Measurements from ENCODE around the gene PRKAB1. TPM values are rescaled to one million over a fixed set of nuclear protein-coding genes. Genes with fewer than 3 reads are reported as not detected.
A peak's percentile ranks its signal among the peaks of the same experiment; 100 is the strongest.

Gene PRKAB1
- total RNA-seq, 4 donors from 2014 or later = 50.3 to 119 (median 76.2) TPM

GRCh38 chr12:119681111-119681510, 13.2 kb downstream of the PRKAB1 start:
- no peak for TF ChIP-seq CTCF (IDR thresholded peaks at IDR 0.05)
- peak in 1 of 2 donors; percentile 43 for TF ChIP-seq POLR2A (IDR thresholded peaks at IDR 0.05)
- Histone ChIP-seq H3K36me3 (peaks cover 0 to 49% (median 7%) of the 10 kb centered on the region in 3 donors), H3K27me3 (no peaks in the 10 kb centered on the region), H3K4me3 (no peak overlapping the region), H3K9me3 (no peaks in the 10 kb centered on the region), H3K4me1 (peaks cover 10 to 63% (median 16%) of the 10 kb centered on the region in 4 donors), H3K27ac (peak overlapping the region; percentile 61 to 82 (median 76))
- peak in 2 of 3 donors; percentile 70 to 84 for DNase-seq

DNA sequence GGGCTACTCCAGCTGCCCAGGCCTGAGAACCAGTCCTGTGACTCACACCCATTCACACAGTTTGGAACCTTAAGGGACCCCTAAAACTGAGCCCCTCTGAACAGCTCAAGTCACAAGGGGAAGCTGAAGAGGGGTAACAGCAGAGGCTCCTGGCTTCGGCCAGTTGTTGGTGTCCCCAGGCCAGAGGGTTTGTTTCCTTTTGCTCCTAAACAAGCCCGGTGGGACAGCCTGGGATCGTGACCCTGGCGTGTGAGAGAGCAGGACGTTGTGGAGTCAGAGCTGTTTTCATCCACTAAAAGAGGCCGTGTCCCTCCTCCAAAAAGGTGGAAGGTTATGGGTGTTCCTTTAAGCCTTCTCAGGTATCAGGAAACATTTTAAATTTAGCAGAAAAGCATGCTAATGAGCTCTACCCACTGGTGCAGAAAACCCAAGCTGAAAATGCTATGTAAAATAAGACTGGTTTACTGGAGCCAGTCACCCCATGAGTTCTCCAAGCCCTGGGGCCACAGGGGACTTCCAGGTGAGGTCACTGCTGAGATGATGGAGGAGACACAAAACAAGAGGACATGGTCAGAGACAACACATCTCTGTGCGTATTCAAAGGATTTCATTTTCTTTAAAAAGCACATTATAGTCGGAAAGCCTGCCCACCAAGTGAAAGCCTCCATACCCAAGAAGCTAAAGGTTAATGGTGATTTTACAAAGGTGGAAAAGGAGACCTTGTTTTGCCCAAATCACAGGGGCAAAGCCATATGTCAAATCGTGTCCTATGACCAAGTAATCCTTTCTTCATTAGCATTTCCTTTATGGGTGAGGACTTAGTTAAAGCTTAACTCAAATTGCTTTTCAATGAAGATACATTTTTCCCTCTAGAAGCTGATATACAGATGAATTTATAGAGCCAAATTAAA, 14.1 kb downstream of the PRKAB1 start:
- Histone ChIP-seq H3K9me3 (no peaks in the 10 kb centered on the region), H3K36me3 (peaks cover 0 to 40% (median 7%) of the 10 kb centered on the region in 3 donors), H3K27ac (peak overlapping the region; percentile 61 to 82 (median 76)), H3K4me3 (no peak overlapping the region), H3K4me1 (peaks cover 10 to 68% (median 16%) of the 10 kb centered on the region in 4 donors), H3K27me3 (no peaks in the 10 kb centered on the region)
- no peak for TF ChIP-seq POLR2A (IDR thresholded peaks at IDR 0.05)
- TF ChIP-seq CTCF (IDR thresholded peaks at IDR 0.05) = no peak
- DNase-seq = peak in 2 of 3 donors; percentile 40 to 51

DNA sequence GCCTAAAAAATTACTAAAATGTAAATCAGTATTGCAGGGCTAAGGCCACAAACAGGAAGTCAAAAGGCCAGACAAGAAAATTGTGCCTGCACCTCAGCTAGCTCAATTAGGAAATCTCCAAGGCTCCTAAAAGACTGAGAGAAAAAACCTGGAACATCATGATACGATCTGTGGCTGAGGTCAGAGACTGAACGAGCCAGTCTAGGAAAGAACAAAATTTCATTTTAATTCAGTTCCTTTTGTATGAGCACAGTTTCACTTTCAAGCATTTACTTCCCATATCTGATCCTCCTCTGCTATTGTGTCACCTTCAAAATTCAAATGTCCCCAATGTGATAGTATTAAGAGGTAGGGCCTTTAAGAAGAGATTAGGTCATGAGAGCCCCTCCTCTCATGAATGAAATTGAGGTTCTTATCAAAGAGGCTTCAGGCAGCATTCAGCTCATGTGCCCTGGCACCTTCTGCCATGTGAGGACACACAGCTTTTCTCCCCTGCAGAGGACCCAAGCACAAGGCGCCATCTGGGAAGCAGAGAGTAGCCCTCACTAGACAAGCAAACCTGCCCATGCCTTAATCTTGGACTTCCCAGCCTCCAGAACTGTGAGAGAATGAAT, 14.8 kb downstream of the PRKAB1 start:
- no peaks in the 10 kb centered on the region for H3K9me3 ChIP-seq
- H3K4me3 ChIP-seq = no peak overlapping the region
- H3K27me3 ChIP-seq = no peaks in the 10 kb centered on the region
- H3K27ac ChIP-seq = peak overlapping the region; percentile 61 to 82 (median 76)
- H3K36me3 ChIP-seq = peaks cover 0 to 33% (median 7%) of the 10 kb centered on the region in 3 donors
- peaks cover 10 to 73% (median 16%) of the 10 kb centered on the region in 4 donors for H3K4me1 ChIP-seq
- no peak for DNase-seq
- TF ChIP-seq POLR2A (IDR thresholded peaks at IDR 0.05) = no peak
- TF ChIP-seq CTCF (IDR thresholded peaks at IDR 0.05) = no peak

DNA sequence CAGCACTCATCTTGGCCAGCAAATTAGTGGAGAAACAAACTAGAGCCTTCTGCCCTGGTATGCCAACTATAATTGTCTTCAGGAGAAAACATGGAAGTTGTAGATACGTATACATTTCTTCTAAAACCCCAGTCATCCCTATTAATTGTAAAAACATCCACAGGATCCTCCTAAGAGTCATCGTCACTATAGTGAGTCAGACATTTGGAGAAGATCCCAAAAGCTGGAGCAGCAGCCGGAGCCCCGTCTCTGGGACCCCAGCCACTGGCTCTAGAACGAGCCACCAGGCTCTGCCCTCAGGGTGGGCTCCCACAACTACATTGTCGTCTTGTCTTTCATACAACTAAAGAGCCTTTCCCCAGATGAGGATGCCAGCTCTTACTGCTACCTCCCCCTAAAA, 15.5 kb downstream of the PRKAB1 start:
- no peak for DNase-seq
- Histone ChIP-seq H3K4me3 (no peak overlapping the region), H3K27ac (peak overlapping the region; percentile 61 to 82 (median 76)), H3K27me3 (no peaks in the 10 kb centered on the region), H3K9me3 (no peaks in the 10 kb centered on the region), H3K4me1 (peaks cover 10 to 78% (median 16%) of the 10 kb centered on the region in 4 donors), H3K36me3 (peaks cover 0 to 26% (median 7%) of the 10 kb centered on the region in 3 donors)
- TF ChIP-seq POLR2A (IDR thresholded peaks at IDR 0.05) = no peak
- no peak for TF ChIP-seq CTCF (IDR thresholded peaks at IDR 0.05)

GRCh38 chr12:119683816-119684215, 15.9 kb downstream of the PRKAB1 start:
- no peak for DNase-seq
- H3K9me3 ChIP-seq = no peaks in the 10 kb centered on the region
- peak overlapping the region in 3 of 4 donors; percentile 74 to 82 (median 78) for H3K27ac ChIP-seq
- H3K4me3 ChIP-seq = no peak overlapping the region
- no peak for TF ChIP-seq CTCF (IDR thresholded peaks at IDR 0.05)
- TF ChIP-seq POLR2A (IDR thresholded peaks at IDR 0.05) = no peak
- peaks cover 10 to 77% (median 16%) of the 10 kb centered on the region in 4 donors for H3K4me1 ChIP-seq
- H3K27me3 ChIP-seq = no peaks in the 10 kb centered on the region
- H3K36me3 ChIP-seq = peaks cover 0 to 22% (median 4%) of the 10 kb centered on the region in 3 donors

All from Peyer's patch (tissue), 4 donors.